Gastrocnemius medialis (tissue), 4 donors: ENCODE results near the gene ZNF43. TPM values are rescaled to one million over a fixed set of nuclear protein-coding genes. Genes with fewer than 3 reads are reported as not detected.
"Not testable (repeated sequence)": the region's sequence is repeated elsewhere in the genome, so short reads cannot be mapped to it uniquely, and the experiment has no call there.

Experiments
- ATAC-seq, 2 donors: fragments of 150-250 bp; one replicate each; pipeline ENCODE4 v1.9.1; 2016
- DNase-seq, 2 donors: peaks; one replicate each; pipeline ENCODE4 v3.0.0-alpha.2; 2019
- H3K27ac ChIP-seq, 4 donors: fragments of 200-600 bp; sonication (generic); 1 replicate in 1 of 4; 2 replicates in 3 of 4; pipeline ENCODE4 v1.5.1; 2016 to 2018; ENCODE audit warnings: mild to moderate bottlenecking in 2 of 4, moderate library complexity in 1 of 4
- H3K27me3 ChIP-seq, 3 donors: fragments of 200-600 bp; sonication (generic) in 2 of 3; 1 replicate in 1 of 3; 2 replicates in 2 of 3; pipeline versions ENCODE4 v1.5.1 to v1.6.0; 2016 to 2019; ENCODE audit warnings: mild to moderate bottlenecking in 1 of 3, moderate library complexity in 1 of 3
- H3K36me3 ChIP-seq, 2 donors: fragments of 200-600 bp; sonication (generic) in 1 of 2; one replicate each; pipeline ENCODE4 v1.5.1; 2017 to 2018
- H3K4me1 ChIP-seq, 2 donors: fragments of 200-600 bp; sonication (generic) in 1 of 2; one replicate each; pipeline ENCODE4 v1.5.1; 2016 to 2017; ENCODE audit warnings: mild to moderate bottlenecking in 2 of 2
- H3K4me3 ChIP-seq, 4 donors: fragments of 200-600 bp; sonication (generic) in 3 of 4; 1 replicate in 1 of 4; 2 replicates in 3 of 4; pipeline ENCODE4 v1.5.1; 2016 to 2019; ENCODE audit warnings: mild to moderate bottlenecking in 2 of 4
- H3K9me3 ChIP-seq, 3 donors: fragments of 200-600 bp; sonication (generic) in 2 of 3; 1 replicate in 1 of 3; 2 replicates in 2 of 3; pipeline ENCODE4 v1.5.1; 2016 to 2019
- POLR2A ChIP-seq, 2 donors: fragments of 450-650 bp; IDR thresholded peaks; one replicate each; pipeline ENCODE4 v1.6.1; 2017; ENCODE audit warnings: antibody characterized with exemption in 2 of 2, mild to moderate bottlenecking in 2 of 2, moderate library complexity in 2 of 2
- in situ Hi-C, 4 donors: fragments of 200-750 bp; cut with MboI; loops; one replicate each; pipeline versions ENCODE4 v1.15.0 to v1.8.0; 2017; ENCODE audit warnings: low sequenced_read_pairs in 4 of 4
- intact Hi-C: fragments of 100-400 bp; cut with DNase I; formaldehyde crosslinking; loops from one replicate; pipeline ENCODE4 v1.15.1; 2023; ENCODE audit warnings: low total_unique reads
- total RNA-seq, 4 donors: library from RNA; depleted of rRNA; stranded (reverse); fragments of >200 nt; gene quantifications; one replicate each; pipeline versions ENCODE4 v1.1.0 to v1.2.3, GENCODE V29; 2016
- TF ChIP-seq, protein P1 (sequence below), 5 experiments: fragments of 450-650 bp in 3 of 5; fragments of 200-600 bp in 2 of 5; sonication (generic) in 2 of 5; IDR thresholded peaks in 4 of 5; conservative IDR thresholded peaks in 1 of 5; 1 replicate in 4 of 5; 2 replicates in 1 of 5; pipeline ENCODE4 v1.5.1; 2016 to 2019; ENCODE audit warnings: antibody characterized with exemption in 5 of 5, mild to moderate bottlenecking in 3 of 5, moderate library complexity in 3 of 5

Gene ZNF43
- total RNA-seq, 4 donors from 2014 or later, result 1.2 to 5.4 (median 3.0) TPM

- intact Hi-C loops (no loop called here), in situ Hi-C loops (no loop called here)
- Histone ChIP-seq H3K4me3 (no peak overlapping the region), H3K27me3 (no peaks in the 10 kb centered on the region), H3K27ac (no peak overlapping the region), H3K4me1 (no peaks in the 10 kb centered on the region), H3K9me3 (no peaks in the 10 kb centered on the region), H3K36me3 (peaks cover 0 to 23% of the 10 kb centered on the region in 2 donors)
- TF ChIP-seq, protein P1, sequence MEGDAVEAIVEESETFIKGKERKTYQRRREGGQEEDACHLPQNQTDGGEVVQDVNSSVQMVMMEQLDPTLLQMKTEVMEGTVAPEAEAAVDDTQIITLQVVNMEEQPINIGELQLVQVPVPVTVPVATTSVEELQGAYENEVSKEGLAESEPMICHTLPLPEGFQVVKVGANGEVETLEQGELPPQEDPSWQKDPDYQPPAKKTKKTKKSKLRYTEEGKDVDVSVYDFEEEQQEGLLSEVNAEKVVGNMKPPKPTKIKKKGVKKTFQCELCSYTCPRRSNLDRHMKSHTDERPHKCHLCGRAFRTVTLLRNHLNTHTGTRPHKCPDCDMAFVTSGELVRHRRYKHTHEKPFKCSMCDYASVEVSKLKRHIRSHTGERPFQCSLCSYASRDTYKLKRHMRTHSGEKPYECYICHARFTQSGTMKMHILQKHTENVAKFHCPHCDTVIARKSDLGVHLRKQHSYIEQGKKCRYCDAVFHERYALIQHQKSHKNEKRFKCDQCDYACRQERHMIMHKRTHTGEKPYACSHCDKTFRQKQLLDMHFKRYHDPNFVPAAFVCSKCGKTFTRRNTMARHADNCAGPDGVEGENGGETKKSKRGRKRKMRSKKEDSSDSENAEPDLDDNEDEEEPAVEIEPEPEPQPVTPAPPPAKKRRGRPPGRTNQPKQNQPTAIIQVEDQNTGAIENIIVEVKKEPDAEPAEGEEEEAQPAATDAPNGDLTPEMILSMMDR (IDR thresholded peaks at IDR 0.05 in 4 of 5, conservative IDR thresholded peaks at IDR 0.05 in 1 of 5), result no peak
- DNase-seq, result no peak
- no peak for ATAC-seq
These were observed 12.8 kb downstream of the ZNF43 start for GRCh38 chr19:21823224-21823623.

- DNase-seq (no peak), ATAC-seq (no peak)
- peaks cover 0 to 52% (median 30%) of the 10 kb centered on the region in 3 donors for H3K9me3 ChIP-seq
- H3K36me3 ChIP-seq, result peaks cover 10 to 100% of the 10 kb centered on the region in 2 donors
- H3K4me1 ChIP-seq, result no peaks in the 10 kb centered on the region
- H3K27ac ChIP-seq, result no peak overlapping the region
- intact Hi-C loops (no loop called here), in situ Hi-C loops (no loop called here)
- no peak for TF ChIP-seq POLR2A (IDR thresholded peaks at IDR 0.05)
- TF ChIP-seq, protein P1 (IDR thresholded peaks at IDR 0.05 in 4 of 5, conservative IDR thresholded peaks at IDR 0.05 in 1 of 5), result no peak
- no peak overlapping the region for H3K4me3 ChIP-seq
- H3K27me3 ChIP-seq, result no peaks in the 10 kb centered on the region
These were observed 23.5 kb downstream of the ZNF43 start for GRCh38 chr19:21812448-21812847.

DNA sequence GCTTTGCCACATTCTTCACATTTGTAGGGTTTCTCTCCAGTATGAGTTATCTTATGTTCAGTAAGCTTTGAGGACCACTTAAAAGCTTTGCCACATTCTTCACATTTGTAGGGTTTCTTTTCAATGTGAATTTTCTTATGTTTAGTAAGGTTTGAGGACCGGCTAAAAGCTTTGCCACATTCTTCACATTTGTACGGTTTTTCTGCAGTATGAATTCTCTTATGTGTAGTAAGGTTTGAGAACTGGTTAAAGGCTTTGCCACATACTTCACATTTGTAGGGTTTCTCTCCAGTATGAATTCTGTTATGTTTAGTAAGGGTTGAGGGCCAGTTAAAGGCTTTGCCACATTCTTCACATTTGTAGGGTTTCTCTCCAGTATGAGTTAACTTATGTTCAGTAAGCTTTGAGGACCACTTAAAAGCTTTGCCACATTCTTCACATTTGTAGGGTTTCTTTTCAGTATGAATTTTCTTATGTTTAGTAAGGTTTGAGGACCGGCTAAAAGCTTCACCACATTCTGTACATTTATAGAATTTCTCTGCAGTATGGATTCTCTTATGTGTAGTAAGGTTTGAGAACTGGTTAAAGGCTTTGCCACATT lies 27.5 kb downstream of the ZNF43 start:
- Histone ChIP-seq H3K9me3 (peaks cover 0 to 75% (median 38%) of the 10 kb centered on the region in 3 donors), H3K36me3 (peaks cover 10 to 67% of the 10 kb centered on the region in 2 donors), H3K4me3 (peak overlapping the region in 1 of 4 donors; percentile 33)
- intact Hi-C loops, ATAC-seq, H3K4me1 ChIP-seq, in situ Hi-C loops, H3K27ac ChIP-seq, DNase-seq, H3K27me3 ChIP-seq: not testable (repeated sequence)

DNA sequence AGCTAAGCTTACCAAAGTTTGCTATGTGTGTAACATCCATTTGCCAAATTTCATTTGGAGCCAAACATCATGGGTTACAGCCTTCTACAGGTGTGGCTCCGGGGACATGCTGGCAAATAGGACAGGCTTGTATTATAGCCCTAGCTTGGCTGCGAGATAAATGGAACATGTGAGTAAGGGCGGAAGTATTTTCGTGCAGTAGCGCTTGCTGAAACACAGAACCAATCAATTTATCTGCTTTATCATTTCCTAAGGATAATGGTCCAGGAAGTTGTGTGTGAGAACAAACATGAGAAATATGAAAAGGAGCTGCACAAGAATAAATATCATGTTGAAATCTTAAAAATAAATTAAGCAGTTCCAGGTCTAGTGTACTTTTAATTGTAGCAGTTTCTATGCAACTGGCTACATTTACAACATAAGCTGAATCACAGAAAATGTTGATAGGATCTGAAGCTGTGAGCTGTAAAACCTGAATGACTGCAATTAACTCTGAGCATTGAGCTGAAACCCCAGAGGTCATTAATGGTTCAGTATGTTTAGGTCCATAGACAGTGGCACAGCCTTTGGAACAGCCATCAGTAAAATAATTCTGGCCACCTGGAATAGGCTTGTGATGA lies 46.4 kb downstream of the ZNF43 start:
- intact Hi-C loops (no loop called here), in situ Hi-C loops (no loop called here)
- no peaks in the 10 kb centered on the region for H3K27me3 ChIP-seq
- no peak for ATAC-seq
- H3K36me3 ChIP-seq, result no peaks in the 10 kb centered on the region
- no peak for DNase-seq
- TF ChIP-seq POLR2A (IDR thresholded peaks at IDR 0.05), result no peak
- TF ChIP-seq, protein P1 (IDR thresholded peaks at IDR 0.05 in 4 of 5, conservative IDR thresholded peaks at IDR 0.05 in 1 of 5), result no peak
- H3K27ac ChIP-seq, result no peak overlapping the region
- no peaks in the 10 kb centered on the region for H3K9me3 ChIP-seq
- H3K4me3 ChIP-seq, result no peak overlapping the region
- no peaks in the 10 kb centered on the region for H3K4me1 ChIP-seq

GRCh38 chr19:21786936-21787335 lies 49.0 kb downstream of the ZNF43 start:
- ATAC-seq, result no peak
- in situ Hi-C loops (no loop called here), intact Hi-C loops (no loop called here)
- Histone ChIP-seq H3K9me3 (peaks cover 0 to 3% (median 0%) of the 10 kb centered on the region in 3 donors), H3K27ac (no peak overlapping the region), H3K4me1 (no peaks in the 10 kb centered on the region), H3K4me3 (no peak overlapping the region), H3K27me3 (no peaks in the 10 kb centered on the region), H3K36me3 (no peaks in the 10 kb centered on the region)
- no peak for TF ChIP-seq POLR2A (IDR thresholded peaks at IDR 0.05)
- TF ChIP-seq, protein P1 (IDR thresholded peaks at IDR 0.05 in 4 of 5, conservative IDR thresholded peaks at IDR 0.05 in 1 of 5), result no peak
- DNase-seq, result no peak

- H3K4me3 ChIP-seq, ATAC-seq, intact Hi-C loops, H3K4me1 ChIP-seq, H3K9me3 ChIP-seq, H3K27me3 ChIP-seq, H3K36me3 ChIP-seq, in situ Hi-C loops, DNase-seq, H3K27ac ChIP-seq: not testable (repeated sequence)
These were observed 60.2 kb downstream of the ZNF43 start for GRCh38 chr19:21775792-21776191.
